Fibroblast of lung (primary cell): ENCODE results near the gene WDFY3. TPM values are rescaled to one million over a fixed set of nuclear protein-coding genes. Genes with fewer than 3 reads are reported as not detected.

Experiments
- DNase-seq, 2 donors: peaks; one replicate each; pipeline versions ENCODE4 v3.0.0 to v3.0.0-alpha.2; 2010; ENCODE audit warnings: low read depth in 2 of 2
- H2AFZ ChIP-seq: 2 replicates; pipeline ENCODE4 v1.5.1; 2012; ENCODE audit warnings: low read length, control low read depth, inconsistent platforms
- H3K27ac ChIP-seq: 2 replicates; pipeline ENCODE4 v1.5.1; 2011; ENCODE audit warnings: low read length, control low read depth; ENCODE audit not compliant: insufficient read depth
- H3K27me3 ChIP-seq: 2 replicates; pipeline ENCODE4 v1.5.1; 2011; ENCODE audit warnings: mild to moderate bottlenecking, low read length; ENCODE audit not compliant: control insufficient read depth, insufficient read depth
- H3K36me3 ChIP-seq: 2 replicates; pipeline ENCODE4 v1.5.1; 2011; ENCODE audit warnings: low read length; ENCODE audit not compliant: control insufficient read depth, insufficient read depth
- H3K4me1 ChIP-seq: 2 replicates; pipeline ENCODE4 v1.5.1; 2011; ENCODE audit warnings: low read length; ENCODE audit not compliant: control insufficient read depth, insufficient read depth; ENCODE audit errors: extremely low read depth
- H3K4me2 ChIP-seq: 2 replicates; pipeline ENCODE4 v1.5.1; 2011; ENCODE audit warnings: low read length, control low read depth; ENCODE audit not compliant: insufficient read depth; ENCODE audit errors: extremely low read depth
- H3K4me3 ChIP-seq, 4 experiments: fragments of 200-600 bp in 1 of 4; sonication (generic) in 1 of 4; replicated peaks in 1 of 4; 2 replicates each; pipeline ENCODE4 v1.5.1; 2011 to 2016; ENCODE audit warnings: low read length in 4 of 4, low read depth in 3 of 4, mild to moderate bottlenecking in 3 of 4, control low read depth in 2 of 4, inconsistent platforms in 1 of 4, mixed read lengths in 1 of 4; ENCODE audit not compliant: insufficient read depth in 1 of 4; ENCODE audit errors: control extremely low read depth in 1 of 4
- H3K79me2 ChIP-seq: 2 replicates; pipeline ENCODE4 v1.5.1; 2012; ENCODE audit warnings: mild to moderate bottlenecking, low read length, inconsistent platforms; ENCODE audit not compliant: control insufficient read depth, insufficient read depth
- H3K9ac ChIP-seq: 2 replicates; pipeline ENCODE4 v1.5.1; 2011; ENCODE audit warnings: mild to moderate bottlenecking, low read length, control low read depth; ENCODE audit not compliant: insufficient read depth
- H3K9me3 ChIP-seq: 2 replicates; pipeline ENCODE4 v1.5.1; 2012; ENCODE audit warnings: low read depth, low read length; ENCODE audit not compliant: control insufficient read depth, insufficient read depth
- H4K20me1 ChIP-seq: 2 replicates; pipeline ENCODE4 v1.5.1; 2011; ENCODE audit warnings: low read length; ENCODE audit not compliant: control insufficient read depth, insufficient read depth; ENCODE audit errors: extremely low read depth
- CTCF ChIP-seq, 2 donors: IDR thresholded peaks in 1 of 2; conservative IDR thresholded peaks in 1 of 2; 1 replicate in 1 of 2; 2 replicates in 1 of 2; pipeline ENCODE4 v1.5.1; 2011 to 2012; ENCODE audit warnings: low read length in 2 of 2, control low read depth in 1 of 2, inconsistent platforms in 1 of 2, low read depth in 1 of 2, mild to moderate bottlenecking in 1 of 2
- EZH2 ChIP-seq: IDR thresholded peaks from 2 replicates; pipeline ENCODE4 v1.5.1; 2012; ENCODE audit warnings: low read length, control low read depth, mild to moderate bottlenecking; ENCODE audit errors: missing control alignments
- polyA plus RNA-seq, 2 donors: library from polyadenylated mRNA; depleted of rRNA in 1 of 2; stranded (reverse) in 1 of 2; unstranded in 1 of 2; fragments of >200 nt; gene quantifications; 2 replicates each; pipeline ENCODE4 v1.2.1, GENCODE V29; 2011 to 2012; ENCODE audit warnings: missing spikeins in 1 of 2
- total RNA-seq: library from RNA; depleted of rRNA; stranded (reverse); fragments of >200 nt; gene quantifications from 2 replicates; pipeline ENCODE4 v1.2.1, GENCODE V29; 2014

The WDFY3 gene
- total and polyA plus RNA-seq, 2 donors (not counting 1 experiment from before 2014, with no cell fraction given) = 26.8 to 88.8 TPM

- TF ChIP-seq CTCF (conservative IDR thresholded peaks at IDR 0.05 in 1 of 2, IDR thresholded peaks at IDR 0.05 in 1 of 2; ENCODE audit: low read depth in 1 of 2, low read length in 2 of 2) = no peak
- TF ChIP-seq EZH2 = no peak
- Histone ChIP-seq H3K9ac (no peak overlapping the region), H3K27ac (no peak overlapping the region), H3K9me3 (no peaks in the 10 kb centered on the region), H2AFZ (no peak overlapping the region), H3K36me3 (peaks cover 1% of the 10 kb centered on the region), H4K20me1 (no peaks in the 10 kb centered on the region), H3K79me2 (peaks cover 2% of the 10 kb centered on the region), H3K4me3 (no peak overlapping the region), H3K4me1 (no peaks in the 10 kb centered on the region), H3K27me3 (no peaks in the 10 kb centered on the region), H3K4me2 (no peak overlapping the region)
- no peak for DNase-seq
Measured at GRCh38 chr4:84899616-84900015, 66.9 kb downstream of the WDFY3 start.

- Histone ChIP-seq H3K4me3 (no peak overlapping the region), H3K4me1 (no peaks in the 10 kb centered on the region), H2AFZ (no peak overlapping the region), H3K9me3 (no peaks in the 10 kb centered on the region), H3K27ac (no peak overlapping the region), H3K4me2 (no peak overlapping the region), H3K27me3 (no peaks in the 10 kb centered on the region), H3K36me3 (peaks cover 1% of the 10 kb centered on the region), H3K79me2 (peaks cover 2% of the 10 kb centered on the region), H4K20me1 (no peaks in the 10 kb centered on the region), H3K9ac (no peak overlapping the region)
- no peak for DNase-seq
- TF ChIP-seq CTCF (conservative IDR thresholded peaks at IDR 0.05 in 1 of 2, IDR thresholded peaks at IDR 0.05 in 1 of 2; ENCODE audit: low read depth in 1 of 2, low read length in 2 of 2) (no peak), EZH2 (no peak)
Measured at GRCh38 chr4:84897516-84897915, 69.0 kb downstream of the WDFY3 start.

- DNase-seq = no peak
- Histone ChIP-seq H3K36me3 (peaks cover 1% of the 10 kb centered on the region), H4K20me1 (no peaks in the 10 kb centered on the region), H3K27me3 (no peaks in the 10 kb centered on the region), H3K9me3 (no peaks in the 10 kb centered on the region), H3K27ac (no peak overlapping the region), H3K4me1 (no peaks in the 10 kb centered on the region), H3K4me3 (no peak overlapping the region), H2AFZ (no peak overlapping the region), H3K79me2 (peaks cover 2% of the 10 kb centered on the region), H3K9ac (no peak overlapping the region), H3K4me2 (no peak overlapping the region)
- TF ChIP-seq CTCF (conservative IDR thresholded peaks at IDR 0.05 in 1 of 2, IDR thresholded peaks at IDR 0.05 in 1 of 2; ENCODE audit: low read depth in 1 of 2, low read length in 2 of 2) (no peak), EZH2 (no peak)
Measured at GRCh38 chr4:84895283-84895682, 71.2 kb downstream of the WDFY3 start.
